Trophoblast cell (in vitro differentiated cells and primary cell): Measurements from ENCODE around the gene EPB42.
"Not testable (repeated sequence)": the region's sequence is repeated elsewhere in the genome, so short reads cannot be mapped to it uniquely, and the experiment has no call there.

Experiments used
- DNase-seq, 2 donors: peaks; one replicate each; pipeline ENCODE4 v3.0.0-alpha.2; 2016
- H2AFZ ChIP-seq: 2 replicates; pipeline ENCODE4 v1.6.1; 2013; ENCODE audit warnings: low read length, moderate library complexity, mild to moderate bottlenecking; ENCODE audit not compliant: insufficient read depth, poor library complexity
- H2AK5ac ChIP-seq: 2 replicates; pipeline ENCODE4 v1.6.1; 2013; ENCODE audit warnings: mild to moderate bottlenecking, low read length
- H2BK120ac ChIP-seq: 2 replicates; pipeline ENCODE4 v1.6.1; 2013; ENCODE audit warnings: low read length, mild to moderate bottlenecking, moderate library complexity; ENCODE audit not compliant: insufficient read depth, poor library complexity
- H2BK12ac ChIP-seq: 2 replicates; pipeline ENCODE4 v1.6.1; 2013; ENCODE audit warnings: mild to moderate bottlenecking, low read length, moderate library complexity
- H2BK5ac ChIP-seq: 2 replicates; pipeline ENCODE4 v1.6.1; 2013; ENCODE audit warnings: low read length, low read depth, moderate library complexity, mild to moderate bottlenecking; ENCODE audit not compliant: poor library complexity
- H3K14ac ChIP-seq: 2 replicates; pipeline ENCODE4 v1.6.1; 2013; ENCODE audit warnings: mild to moderate bottlenecking, low read length
- H3K18ac ChIP-seq: 2 replicates; pipeline ENCODE4 v1.6.1; 2013; ENCODE audit warnings: mild to moderate bottlenecking, low read length
- H3K23ac ChIP-seq: 2 replicates; pipeline ENCODE4 v1.6.1; 2013; ENCODE audit warnings: low read length
- H3K27ac ChIP-seq: 2 replicates; pipeline ENCODE4 v1.5.1; 2013; ENCODE audit warnings: low read depth, mild to moderate bottlenecking, inconsistent platforms, low read length, moderate library complexity
- H3K27me3 ChIP-seq: 2 replicates; pipeline ENCODE4 v1.6.1; 2013; ENCODE audit warnings: inconsistent platforms, mild to moderate bottlenecking, low read length, moderate library complexity; ENCODE audit not compliant: insufficient read depth
- H3K36me3 ChIP-seq, 2 experiments: 1 replicate in 1 of 2; 2 replicates in 1 of 2; pipeline ENCODE4 v1.6.1; 2013; ENCODE audit warnings: low read length in 2 of 2, mild to moderate bottlenecking in 2 of 2, moderate library complexity in 1 of 2; ENCODE audit not compliant: insufficient read depth in 2 of 2, control insufficient read depth in 1 of 2
- H3K4ac ChIP-seq: 2 replicates; pipeline ENCODE4 v1.6.1; 2013; ENCODE audit warnings: low read depth, mild to moderate bottlenecking, low read length, moderate library complexity
- H3K4me1 ChIP-seq, 2 experiments: 1 replicate in 1 of 2; 2 replicates in 1 of 2; pipeline ENCODE4 v1.6.1; 2013; ENCODE audit warnings: low read length in 2 of 2, mild to moderate bottlenecking in 2 of 2, moderate library complexity in 1 of 2; ENCODE audit not compliant: insufficient read depth in 2 of 2, control insufficient read depth in 1 of 2
- H3K4me2 ChIP-seq: 2 replicates; pipeline ENCODE4 v1.6.1; 2013; ENCODE audit warnings: inconsistent platforms, mild to moderate bottlenecking, low read length, moderate library complexity
- H3K4me3 ChIP-seq: 2 replicates; pipeline ENCODE4 v1.5.1; 2013; ENCODE audit warnings: mild to moderate bottlenecking, low read depth, low read length, inconsistent platforms
- H3K79me1 ChIP-seq: one replicate; pipeline ENCODE4 v1.6.1; 2013; ENCODE audit warnings: low read length
- H3K79me2 ChIP-seq: 2 replicates; pipeline ENCODE4 v1.6.1; 2013; ENCODE audit warnings: low read length, mild to moderate bottlenecking; ENCODE audit not compliant: control insufficient read depth, insufficient read depth, poor library complexity
- H3K9ac ChIP-seq: 2 replicates; pipeline ENCODE4 v1.6.1; 2013; ENCODE audit warnings: mild to moderate bottlenecking, low read length
- H3K9me3 ChIP-seq: 2 replicates; pipeline ENCODE4 v1.6.1; 2013; ENCODE audit warnings: low read depth, mild to moderate bottlenecking, control low read depth, inconsistent platforms, low read length; ENCODE audit not compliant: insufficient read depth
- H4K12ac ChIP-seq: 2 replicates; pipeline ENCODE4 v1.6.1; 2013; ENCODE audit warnings: low read depth, mild to moderate bottlenecking, low read length, moderate library complexity
- H4K8ac ChIP-seq: 2 replicates; pipeline ENCODE4 v1.6.1; 2013; ENCODE audit warnings: low read depth, mild to moderate bottlenecking, low read length, moderate library complexity
- H4K91ac ChIP-seq: one replicate; pipeline ENCODE4 v1.6.1; 2013; ENCODE audit warnings: low read depth, mild to moderate bottlenecking, low read length, moderate library complexity
- WGBS: extraction: QIAGEN DNeasy Blood & Tissue Kit; methylation state at CpG from one replicate; pipeline ENCODE4 v1.1.7; 2013; ENCODE audit warnings: missing lambda C conversion rate; ENCODE audit not compliant: insufficient read length, insufficient coverage; ENCODE audit errors: extremely low coverage; 5-methylcytosine and 5-hydroxymethylcytosine counted together

Gene EPB42

GRCh38 chr15:43226436-43227305, 5.9 kb upstream of the EPB42 start:
- no peak overlapping the region for H3K4ac ChIP-seq
- H3K18ac ChIP-seq = no peak overlapping the region
- no peak overlapping the region for H4K8ac ChIP-seq
- no peaks in the 10 kb centered on the region for H3K9me3 ChIP-seq
- H3K9ac ChIP-seq = no peak overlapping the region
- H2BK5ac ChIP-seq = no peak overlapping the region
- DNase-seq = no peak
- no peak overlapping the region for H3K14ac ChIP-seq
- H4K91ac ChIP-seq = no peak overlapping the region
- H3K27ac ChIP-seq = no peak overlapping the region
- no peak overlapping the region for H2AFZ ChIP-seq
- H3K79me1 ChIP-seq = no peaks in the 10 kb centered on the region
- no peaks in the 10 kb centered on the region for H3K36me3 ChIP-seq
- H3K4me1 ChIP-seq = peaks cover 0 to 3% of the 10 kb centered on the region in 2 experiments
- H2BK12ac ChIP-seq = no peak overlapping the region
- H2AK5ac ChIP-seq = no peak overlapping the region
- H3K79me2 ChIP-seq = no peaks in the 10 kb centered on the region
- H3K23ac ChIP-seq = no peak overlapping the region
- no peak overlapping the region for H4K12ac ChIP-seq
- H2BK120ac ChIP-seq = no peak overlapping the region
- WGBS = no CpG with 5 or more reads among the region's 57 CpGs
- H3K4me3 ChIP-seq = no peak overlapping the region
- H3K4me2 ChIP-seq = no peak overlapping the region
- H3K27me3 ChIP-seq = no peaks in the 10 kb centered on the region

DNA sequence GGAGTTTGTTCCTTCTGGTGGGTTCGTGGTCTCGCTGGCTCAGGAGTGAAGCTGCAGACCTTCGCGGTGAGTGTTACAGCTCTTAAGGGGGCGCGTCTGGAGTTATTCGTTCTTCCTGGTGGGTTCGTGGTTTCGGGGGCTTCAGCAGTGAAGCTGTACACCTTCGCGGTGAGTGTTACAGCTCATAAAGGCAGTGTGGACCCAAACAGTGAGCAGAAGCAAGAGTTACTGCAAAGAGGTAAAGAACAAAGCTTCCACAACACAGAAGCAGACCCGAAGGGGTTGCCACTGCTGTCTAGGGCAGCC, 5.1 kb upstream of the EPB42 start:
- not testable (repeated sequence) for H3K27ac ChIP-seq, H3K4me1 ChIP-seq, H3K9me3 ChIP-seq, H4K91ac ChIP-seq, H3K79me1 ChIP-seq, H2BK5ac ChIP-seq, H3K9ac ChIP-seq, H3K4ac ChIP-seq, H3K23ac ChIP-seq, H3K36me3 ChIP-seq, H2BK120ac ChIP-seq, H3K27me3 ChIP-seq, H2AK5ac ChIP-seq, H2AFZ ChIP-seq, DNase-seq, H3K4me2 ChIP-seq, H4K12ac ChIP-seq, H3K18ac ChIP-seq, H3K14ac ChIP-seq, H3K4me3 ChIP-seq, H4K8ac ChIP-seq, H3K79me2 ChIP-seq, H2BK12ac ChIP-seq
- no CpG with 5 or more reads among the region's 12 CpGs for WGBS

DNA sequence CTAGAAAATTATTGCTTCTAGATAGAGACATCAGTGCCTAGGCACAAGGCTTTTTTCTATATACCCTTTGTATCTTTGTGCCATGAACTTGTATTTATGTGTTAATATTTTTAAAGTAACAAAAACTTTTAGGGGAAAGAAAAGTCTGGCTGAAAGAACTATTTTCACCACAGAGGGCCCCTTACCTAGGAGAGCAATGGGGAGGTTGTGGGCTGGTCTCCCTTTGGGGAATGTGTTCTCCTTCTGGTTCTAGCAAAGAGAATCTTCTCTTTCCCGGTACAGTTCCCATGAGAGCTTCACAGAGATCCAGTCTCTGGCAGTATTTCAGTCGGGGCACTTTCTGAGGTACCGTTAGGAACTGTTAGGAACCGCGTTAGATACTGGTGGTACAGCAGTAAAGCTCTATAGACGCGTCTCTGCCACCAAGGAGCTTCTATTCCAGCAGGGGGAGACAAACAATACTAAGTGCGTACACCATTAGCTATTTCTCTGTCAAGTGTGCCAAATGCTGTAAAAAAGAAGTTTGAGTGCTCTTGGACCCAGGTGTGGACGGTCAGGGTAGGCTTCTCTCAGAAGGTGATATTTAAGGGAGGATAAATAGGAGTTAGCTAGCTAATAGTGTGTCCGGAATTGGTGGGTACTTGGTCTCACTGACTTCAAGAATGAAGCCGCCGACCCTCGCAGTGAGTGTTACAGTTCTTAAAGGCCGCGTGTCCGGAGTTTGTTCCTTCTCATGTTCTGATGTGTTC, 4.6 kb upstream of the EPB42 start:
- Histone ChIP-seq H3K4ac (no peak overlapping the region), H3K4me1 (no peaks in the 10 kb centered on the region), H3K14ac (no peak overlapping the region), H3K23ac (no peak overlapping the region), H3K36me3 (no peaks in the 10 kb centered on the region), H4K8ac (no peak overlapping the region), H3K4me3 (no peak overlapping the region), H3K27me3 (no peaks in the 10 kb centered on the region), H3K9me3 (no peaks in the 10 kb centered on the region), H3K18ac (no peak overlapping the region), H3K27ac (no peak overlapping the region), H2AFZ (no peak overlapping the region), H2BK5ac (no peak overlapping the region), H3K4me2 (no peak overlapping the region), H4K12ac (no peak overlapping the region), H3K79me1 (no peaks in the 10 kb centered on the region), H3K79me2 (no peaks in the 10 kb centered on the region), H2BK120ac (no peak overlapping the region), H3K9ac (no peak overlapping the region), H4K91ac (no peak overlapping the region), H2BK12ac (no peak overlapping the region), H2AK5ac (no peak overlapping the region)
- WGBS = no CpG with 5 or more reads among the region's 16 CpGs
- peak; percentile 57 to 89 for DNase-seq

DNA sequence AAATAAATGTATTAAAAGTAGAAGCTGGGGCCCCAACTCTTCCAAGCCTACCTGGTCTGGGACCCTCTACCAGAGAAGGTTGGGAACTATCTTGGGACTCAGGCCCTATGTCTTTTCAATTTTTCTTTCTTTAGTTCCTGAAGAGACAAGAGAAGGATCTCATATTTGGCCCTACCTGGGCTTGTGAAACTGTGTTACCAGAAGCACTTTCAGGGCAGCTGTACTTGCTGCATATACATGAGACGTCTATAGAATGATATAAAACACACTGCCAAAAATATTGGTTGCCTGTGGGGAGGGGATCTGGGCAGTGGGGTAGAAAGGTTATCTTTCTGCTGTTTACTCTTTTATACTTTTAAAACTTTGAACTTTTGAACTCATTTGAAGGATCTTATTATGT, 604 bp upstream of the EPB42 start:
- Histone ChIP-seq H3K4me1 (no peaks in the 10 kb centered on the region), H2BK120ac (no peak overlapping the region), H3K4me2 (no peak overlapping the region), H3K9me3 (no peaks in the 10 kb centered on the region), H4K12ac (no peak overlapping the region), H3K79me1 (no peaks in the 10 kb centered on the region), H3K27me3 (no peaks in the 10 kb centered on the region), H3K27ac (no peak overlapping the region), H2AK5ac (no peak overlapping the region), H2AFZ (no peak overlapping the region), H2BK5ac (no peak overlapping the region), H3K23ac (no peak overlapping the region), H3K4me3 (no peak overlapping the region), H3K14ac (no peak overlapping the region), H3K36me3 (no peaks in the 10 kb centered on the region), H4K91ac (no peak overlapping the region), H4K8ac (no peak overlapping the region), H3K79me2 (no peaks in the 10 kb centered on the region), H2BK12ac (no peak overlapping the region), H3K9ac (no peak overlapping the region), H3K18ac (no peak overlapping the region), H3K4ac (no peak overlapping the region)
- DNase-seq = no peak
- WGBS = no CpG with 5 or more reads among the region's 1 CpG
